ENCODE data around the gene KRTAP10-2.

Gene KRTAP10-2

DNA sequence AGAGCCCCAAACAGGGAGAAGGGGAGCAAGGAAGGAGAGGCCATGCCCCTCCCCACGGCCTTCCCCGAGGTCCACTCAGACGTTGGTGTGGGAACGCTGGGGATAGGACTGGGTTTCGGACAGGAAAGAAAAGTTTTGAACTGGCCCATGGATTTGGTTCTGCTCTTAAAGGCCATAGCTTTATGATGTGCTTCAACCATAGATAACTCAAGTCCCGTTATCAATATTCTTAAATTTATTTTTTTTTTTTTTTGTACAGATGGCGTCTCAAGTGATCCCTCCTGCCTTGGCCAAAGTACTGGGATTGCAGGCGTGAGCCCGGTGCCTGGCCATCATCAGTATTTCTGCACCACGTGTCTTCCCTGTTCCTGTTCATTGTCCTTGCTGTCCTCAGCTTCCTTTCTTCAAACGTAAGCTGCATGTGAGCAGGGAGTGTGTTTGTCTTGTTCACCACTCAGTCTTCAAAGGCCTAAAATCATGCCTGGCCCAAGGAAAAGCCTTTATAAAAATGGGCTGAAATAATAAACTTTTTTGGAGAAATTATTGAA is 10.5 kb downstream of the KRTAP10-2 start:
- peaks cover 5% of the 10 kb centered on the region for H3K9me3 Mint-ChIP-seq
- H3K27ac Mint-ChIP-seq: no peak overlapping the region
- H3K36me3 Mint-ChIP-seq: no peaks in the 10 kb centered on the region
- no peaks in the 10 kb centered on the region for H3K4me1 Mint-ChIP-seq
- no peak for ATAC-seq
- no peak for DNase-seq (ENCODE audit: low spot score in 2 of 2)
- H3K4me3 Mint-ChIP-seq: no peak overlapping the region

DNA sequence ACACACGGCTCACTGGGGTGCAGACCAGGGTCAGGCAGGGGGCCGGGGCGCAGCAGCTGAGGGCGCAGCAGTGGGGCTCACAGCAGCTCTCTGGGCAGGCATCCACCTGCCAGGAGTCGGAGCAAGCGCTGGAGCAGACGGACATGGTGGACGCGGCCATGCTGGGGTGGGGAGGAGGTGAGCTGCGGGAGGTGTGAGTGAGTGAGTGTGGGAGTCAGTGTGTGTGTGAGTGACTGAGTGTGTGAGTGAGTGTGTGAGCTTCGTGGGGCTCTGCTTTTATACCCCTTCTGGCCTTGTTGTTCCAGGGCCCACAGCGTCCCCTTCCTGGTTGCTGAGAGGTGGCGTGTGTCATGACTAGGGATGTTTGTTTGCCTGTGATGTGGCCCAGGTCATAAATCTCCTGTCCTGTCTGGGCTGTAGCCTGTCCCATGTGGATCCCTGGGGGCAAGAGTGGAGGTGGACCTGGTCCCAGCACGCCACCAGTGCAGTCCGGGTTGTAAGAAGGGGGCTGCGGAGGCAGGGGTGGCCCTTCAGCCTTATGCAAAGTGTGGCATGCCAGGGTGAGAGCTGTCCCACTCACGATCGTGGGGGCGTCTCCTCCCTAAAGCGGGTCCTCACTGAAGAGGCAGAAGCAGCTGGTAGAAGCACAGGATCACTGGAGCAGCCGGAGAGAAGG is 11.2 kb downstream of the KRTAP10-2 start, which contains the start of gene KRTAP10-1:
KRTAP10-1 (minus strand) TSS at position 205 of the 676 bp plus-strand sequence; CDS start at position 160, 45 bp downstream.
- ATAC-seq (no peak), DNase-seq (ENCODE audit: low spot score in 2 of 2) (peak in 1 of 2 donors; percentile 45)
- no peak within 1 kb of the TSS for H3K27ac Mint-ChIP-seq
- H3K9me3 Mint-ChIP-seq: no peaks in the 10 kb centered on the region
- no peaks in the 10 kb centered on the region for H3K4me1 Mint-ChIP-seq
- no peak within 1 kb of the TSS for H3K4me3 Mint-ChIP-seq
- H3K36me3 Mint-ChIP-seq: no peaks in the 10 kb centered on the region

DNA sequence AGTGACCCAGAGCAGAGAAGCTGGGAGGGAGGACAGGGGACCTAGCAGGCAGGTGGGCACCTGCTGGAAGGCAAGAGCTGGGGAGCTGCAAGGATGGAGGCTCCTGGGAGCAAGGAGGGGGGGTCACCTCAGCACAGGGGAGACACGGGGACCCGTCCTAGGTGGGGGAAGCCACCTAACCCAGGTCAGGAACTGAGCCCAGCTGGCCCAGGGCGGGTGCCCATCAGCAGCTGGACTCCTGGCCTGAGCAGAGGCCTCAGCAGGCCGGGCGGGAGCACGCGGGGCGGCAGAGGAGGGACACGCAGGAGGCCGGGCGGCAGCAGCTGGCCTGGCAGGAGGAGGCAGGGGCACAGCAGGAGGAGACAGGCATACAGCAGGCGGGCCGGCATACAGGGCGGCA is 12.3 kb downstream of the KRTAP10-2 start:
- H3K27ac Mint-ChIP-seq: no peak overlapping the region
- H3K36me3 Mint-ChIP-seq: no peaks in the 10 kb centered on the region
- no peaks in the 10 kb centered on the region for H3K4me1 Mint-ChIP-seq
- H3K4me3 Mint-ChIP-seq: no peak overlapping the region
- H3K9me3 Mint-ChIP-seq: no peaks in the 10 kb centered on the region
- no peak for ATAC-seq
- DNase-seq (ENCODE audit: low spot score in 2 of 2): no peak

DNA sequence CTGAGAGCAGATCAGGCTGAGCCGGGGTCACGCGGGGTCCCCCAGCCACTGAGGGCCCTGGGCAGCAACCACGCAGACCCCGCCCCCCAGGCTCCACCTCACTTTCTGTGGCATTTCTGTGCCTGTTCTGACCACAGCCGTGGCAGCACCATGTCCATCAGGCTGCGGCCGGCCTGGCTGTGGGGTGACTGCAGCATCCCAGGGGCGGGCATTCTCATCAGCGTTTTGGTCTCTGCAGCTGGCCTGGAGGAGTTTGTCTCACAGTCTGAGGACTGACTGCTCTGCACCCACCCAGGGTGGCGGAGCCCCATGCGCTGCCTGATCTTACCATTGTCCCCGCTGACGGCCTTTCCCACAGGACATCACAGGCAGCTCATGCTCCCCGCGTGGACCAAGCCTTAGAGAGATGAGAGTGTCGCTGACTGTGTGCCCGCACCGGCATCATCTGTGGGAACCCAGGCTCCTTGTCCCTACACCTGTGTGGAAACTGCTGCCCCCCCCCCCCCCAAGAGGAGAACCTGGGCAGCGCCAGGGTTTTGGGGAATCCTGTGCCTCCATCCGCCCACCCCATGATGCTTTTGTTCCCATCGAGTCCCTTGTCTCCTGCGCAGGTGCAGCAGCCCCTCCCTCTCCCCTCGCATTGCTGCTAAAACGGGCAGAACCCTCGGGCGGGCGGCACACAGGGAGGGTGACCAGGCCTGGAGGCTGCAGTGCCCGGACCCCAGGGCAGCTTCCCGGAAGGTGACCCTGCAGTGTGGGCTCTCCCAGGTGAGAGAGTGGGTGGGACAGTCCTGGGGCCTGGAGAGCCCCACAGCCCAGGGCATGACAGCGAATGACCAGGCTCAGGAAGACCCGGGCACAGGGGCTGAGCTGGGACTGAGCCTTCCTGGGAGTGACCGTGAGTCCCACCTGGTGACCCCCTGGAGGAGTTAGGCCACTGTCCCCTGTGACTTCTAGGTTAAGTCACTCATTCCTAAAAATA is 13.1 kb downstream of the KRTAP10-2 start:
- DNase-seq (ENCODE audit: low spot score in 2 of 2): no peak
- Mint-ChIP-seq H3K9me3 (no peaks in the 10 kb centered on the region), H3K36me3 (no peaks in the 10 kb centered on the region), H3K27ac (no peak overlapping the region), H3K4me1 (no peaks in the 10 kb centered on the region), H3K4me3 (no peak overlapping the region)
- no peak for ATAC-seq

DNA sequence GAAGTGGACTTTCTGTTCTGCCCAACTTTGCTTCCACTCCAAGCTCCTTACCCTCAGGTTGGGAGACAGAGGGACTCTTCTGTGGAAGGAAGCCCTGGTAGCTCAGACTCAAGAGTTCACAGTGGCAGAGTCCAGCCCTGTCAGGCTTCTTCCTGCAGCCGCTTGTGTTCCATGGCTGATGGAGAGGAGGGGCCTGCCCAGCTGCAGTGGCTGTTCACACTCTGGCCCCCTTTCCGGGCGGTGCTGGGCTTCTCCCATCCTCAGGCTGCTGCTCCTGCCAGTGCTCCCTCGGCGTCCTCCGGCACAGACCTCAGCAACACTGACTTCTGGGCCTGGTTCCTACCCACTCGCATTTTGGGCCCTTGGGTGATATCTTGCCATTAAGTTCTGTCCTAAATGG is 15.3 kb downstream of the KRTAP10-2 start:
- ATAC-seq: no peak
- H3K27ac Mint-ChIP-seq: no peak overlapping the region
- H3K4me3 Mint-ChIP-seq: no peak overlapping the region
- no peaks in the 10 kb centered on the region for H3K9me3 Mint-ChIP-seq
- H3K4me1 Mint-ChIP-seq: no peaks in the 10 kb centered on the region
- no peak for DNase-seq (ENCODE audit: low spot score in 2 of 2)
- H3K36me3 Mint-ChIP-seq: no peaks in the 10 kb centered on the region

DNA sequence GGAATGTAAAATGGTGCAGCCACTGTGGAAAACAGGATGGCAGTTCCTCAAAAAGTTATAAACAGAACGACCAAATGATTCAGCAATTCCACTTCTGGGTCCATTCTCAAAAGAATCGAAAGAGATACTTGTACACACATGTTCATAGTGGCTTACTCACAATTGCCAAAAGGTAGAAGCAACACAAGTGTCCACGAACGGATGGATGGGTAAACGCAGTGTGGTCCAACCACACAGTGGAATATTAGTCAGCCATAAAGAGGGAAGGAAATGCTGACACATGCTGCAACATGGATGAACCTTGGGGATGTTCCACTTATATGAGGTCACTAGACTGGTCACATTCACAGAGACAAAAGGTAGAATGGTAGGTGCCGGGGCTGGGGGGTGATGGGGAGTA is 16.6 kb downstream of the KRTAP10-2 start:
- H3K4me1 Mint-ChIP-seq: no peaks in the 10 kb centered on the region
- no peak overlapping the region for H3K27ac Mint-ChIP-seq
- H3K9me3 Mint-ChIP-seq: no peaks in the 10 kb centered on the region
- no peak overlapping the region for H3K4me3 Mint-ChIP-seq
- DNase-seq (ENCODE audit: low spot score in 2 of 2): no peak
- no peaks in the 10 kb centered on the region for H3K36me3 Mint-ChIP-seq
- peak; percentile 46 for ATAC-seq

DNA sequence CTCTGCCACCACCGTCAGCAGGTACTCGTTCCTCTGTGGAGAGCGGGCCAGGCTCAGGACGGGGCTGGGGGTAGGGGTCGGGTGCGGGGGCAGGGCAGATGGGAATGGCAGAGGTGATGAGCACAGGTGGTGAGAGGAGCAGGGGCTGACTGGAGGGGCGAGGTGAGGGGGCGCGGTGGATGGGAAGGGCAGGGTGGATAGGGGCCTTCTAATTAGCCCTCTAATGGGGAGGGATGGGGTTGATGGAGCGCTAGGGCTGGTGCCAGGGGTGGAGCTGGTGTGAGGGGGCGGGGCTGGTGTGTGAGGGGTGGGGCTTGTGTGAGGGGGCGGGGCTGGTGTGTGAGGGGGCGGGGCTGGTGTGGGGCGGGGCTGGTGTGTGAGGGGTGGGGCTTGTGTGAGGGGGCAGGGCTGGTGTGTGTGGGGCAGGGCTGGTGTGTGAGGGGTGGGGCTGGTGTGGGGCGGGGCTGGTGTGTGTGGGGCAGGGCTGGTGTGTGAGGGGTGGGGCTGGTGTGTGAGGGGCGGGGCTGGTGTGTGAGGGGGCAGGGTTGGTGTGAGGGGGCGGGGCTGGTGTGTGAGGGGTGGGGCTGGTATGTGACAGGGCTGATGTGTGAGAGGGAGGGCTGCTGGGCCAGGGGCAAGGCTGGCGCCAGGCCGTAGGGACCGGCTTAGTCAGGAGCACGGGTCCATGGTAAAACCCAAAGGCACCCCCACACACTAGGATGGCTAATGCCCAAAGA is 17.2 kb downstream of the KRTAP10-2 start:
- no peak overlapping the region for H3K4me3 Mint-ChIP-seq
- no peak for DNase-seq (ENCODE audit: low spot score in 2 of 2)
- H3K27ac Mint-ChIP-seq: no peak overlapping the region
- ATAC-seq: no peak
- no peaks in the 10 kb centered on the region for H3K36me3 Mint-ChIP-seq
- H3K4me1 Mint-ChIP-seq: no peaks in the 10 kb centered on the region
- H3K9me3 Mint-ChIP-seq: no peaks in the 10 kb centered on the region

DNA sequence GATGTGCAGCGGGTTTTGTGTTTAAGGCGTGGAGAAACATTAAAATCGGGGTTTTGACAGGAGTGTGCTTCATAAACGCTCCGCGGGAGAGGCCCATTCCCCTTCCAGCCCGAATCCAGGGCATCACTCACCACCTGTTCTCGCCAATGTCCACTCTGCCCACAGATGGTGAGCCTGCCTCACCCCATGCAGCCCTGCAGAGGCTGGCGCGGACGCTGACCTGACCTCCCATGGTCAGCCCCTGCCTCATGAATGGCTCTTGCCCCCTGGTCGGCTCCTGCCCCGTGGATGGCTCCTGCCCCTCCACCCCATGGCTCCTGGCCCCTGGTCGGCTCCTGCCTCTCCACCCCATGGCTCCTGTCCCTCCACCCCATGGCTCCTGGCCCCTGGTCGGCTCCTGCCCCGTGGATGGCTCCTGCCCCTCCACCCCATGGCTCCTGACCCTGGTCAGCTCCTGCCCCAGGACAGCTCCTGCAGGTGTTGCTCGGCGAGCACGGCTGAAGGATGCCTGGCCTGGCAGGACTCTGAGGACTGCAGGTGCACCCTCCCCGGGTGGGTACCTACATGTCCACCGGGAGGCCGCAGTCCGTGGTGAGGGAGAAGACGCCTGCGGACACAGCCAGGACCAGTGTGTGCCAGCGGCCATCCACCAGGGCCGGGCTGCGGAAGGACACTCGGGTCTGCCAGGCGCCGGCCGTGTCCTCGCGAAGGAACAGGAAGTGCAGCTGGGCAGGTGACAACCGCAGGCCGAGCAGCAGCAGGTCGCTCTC is 18.0 kb downstream of the KRTAP10-2 start:
- no peak for ATAC-seq
- no peak for DNase-seq (ENCODE audit: low spot score in 2 of 2)
- Mint-ChIP-seq H3K9me3 (no peaks in the 10 kb centered on the region), H3K36me3 (no peaks in the 10 kb centered on the region), H3K4me3 (no peak overlapping the region), H3K4me1 (no peaks in the 10 kb centered on the region), H3K27ac (no peak overlapping the region)

DNA sequence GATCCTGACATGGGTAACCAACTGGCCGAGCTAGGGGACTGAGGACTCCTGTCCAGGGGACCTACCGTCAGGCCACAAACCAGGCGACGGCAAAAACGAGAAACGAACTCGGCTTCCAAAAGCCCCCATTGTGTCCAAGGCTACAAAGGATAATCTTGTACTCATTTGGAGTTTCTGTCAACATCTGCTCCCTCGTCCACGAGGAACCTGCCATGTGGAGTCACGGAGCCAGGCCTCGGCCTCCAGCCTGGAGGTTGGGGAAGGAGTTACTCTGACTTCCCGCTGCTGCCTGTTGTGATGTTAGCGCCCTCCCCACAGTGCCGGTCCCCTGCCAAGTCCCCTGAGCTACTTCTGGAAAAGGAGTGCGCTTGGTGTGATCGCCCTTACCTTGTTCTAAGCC is 18.6 kb downstream of the KRTAP10-2 start:
- no peak for DNase-seq (ENCODE audit: low spot score in 2 of 2)
- H3K4me3 Mint-ChIP-seq: no peak overlapping the region

DNA sequence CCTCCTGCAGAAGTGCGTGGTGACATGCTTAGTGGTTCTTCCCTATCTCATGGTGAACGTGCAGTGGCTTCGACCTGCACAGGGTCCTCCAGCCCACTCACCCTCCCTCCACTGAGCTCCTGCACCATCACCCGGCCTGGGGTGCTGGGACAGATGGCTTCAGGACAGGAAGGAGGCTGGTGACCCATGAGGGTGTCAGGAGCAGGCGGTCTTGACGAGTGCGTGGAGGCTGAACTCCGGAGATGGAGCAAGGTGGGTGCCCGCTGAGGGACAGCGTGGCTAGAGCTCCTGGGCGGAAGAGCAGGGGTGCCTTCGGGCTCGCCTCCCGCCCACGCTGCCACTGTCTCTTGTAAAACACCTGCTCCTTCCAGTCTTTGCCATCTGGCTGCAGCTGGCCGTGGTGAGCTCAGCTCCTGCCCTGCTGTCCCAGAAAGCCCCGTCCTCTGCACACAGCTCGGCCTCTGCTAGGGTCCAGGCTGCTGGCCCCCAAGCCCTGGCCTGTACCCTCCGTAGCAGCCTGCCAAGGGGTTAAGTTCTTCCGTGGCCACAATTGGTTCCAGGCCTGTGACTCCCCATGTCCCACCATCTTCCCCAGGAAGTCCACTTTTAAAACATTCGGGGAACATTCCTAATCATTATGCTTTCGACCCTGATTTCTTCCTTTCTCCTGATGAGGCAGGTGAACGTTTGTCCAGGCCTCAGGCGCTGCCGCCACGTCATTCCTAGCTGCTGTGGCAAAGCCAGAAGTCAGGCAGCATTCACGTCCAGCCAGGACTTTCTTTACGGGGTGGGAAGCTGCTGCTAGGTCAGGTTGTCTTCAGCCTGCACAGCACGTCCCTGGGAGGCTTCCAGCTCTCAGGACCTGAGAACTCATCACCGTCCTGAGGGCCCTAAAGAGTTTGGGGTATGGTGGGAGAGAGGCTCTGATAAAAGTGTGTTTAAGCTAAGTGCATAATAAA is 19.4 kb downstream of the KRTAP10-2 start:
- no peak for ATAC-seq
- Mint-ChIP-seq H3K27ac (no peak overlapping the region), H3K4me3 (no peak overlapping the region)

More for the DNA sequence above, 18.6 kb downstream of the KRTAP10-2 start:
- Mint-ChIP-seq H3K9me3 (no peaks in the 10 kb centered on the region), H3K36me3 (no peaks in the 10 kb centered on the region), H3K27ac (no peak overlapping the region), H3K4me1 (no peaks in the 10 kb centered on the region)
- ATAC-seq: no peak

DNA sequence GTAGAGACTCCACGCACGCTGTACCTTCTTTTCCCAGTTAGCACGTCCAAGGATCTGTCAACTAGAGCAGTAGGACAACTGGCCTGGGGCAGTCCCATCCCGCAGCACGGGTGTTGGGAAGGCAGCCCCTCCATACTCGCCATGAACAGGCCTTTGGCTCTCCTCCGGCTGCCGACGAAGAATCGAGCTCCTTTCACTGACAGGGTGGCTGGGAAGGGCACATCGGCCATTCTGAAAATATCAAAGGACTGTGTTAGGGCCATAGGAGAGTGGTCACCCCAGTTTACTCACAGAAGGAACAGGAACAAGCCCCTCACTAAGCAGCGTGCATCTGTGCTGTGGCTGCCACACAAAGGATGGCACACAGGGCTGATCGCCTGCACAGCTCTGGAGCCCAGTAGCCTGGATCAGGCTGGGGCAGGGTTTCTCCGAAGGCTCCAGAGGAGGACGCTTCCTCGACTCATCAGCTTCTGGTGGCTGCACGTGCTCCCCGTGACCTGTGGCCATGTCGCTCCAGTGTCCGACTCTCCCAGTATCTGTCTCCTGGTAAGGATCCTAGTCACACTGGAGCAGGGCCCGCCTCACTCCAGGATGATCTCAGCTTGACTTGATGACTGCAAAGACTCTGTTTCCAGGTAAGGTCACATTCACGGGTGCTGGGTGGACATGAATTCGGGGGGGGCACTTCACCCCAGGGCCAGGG is 20.3 kb downstream of the KRTAP10-2 start:
- Mint-ChIP-seq H3K4me3 (no peak overlapping the region), H3K4me1 (no peaks in the 10 kb centered on the region), H3K27ac (no peak overlapping the region), H3K9me3 (no peaks in the 10 kb centered on the region), H3K36me3 (no peaks in the 10 kb centered on the region)
- DNase-seq (ENCODE audit: low spot score in 2 of 2) (no peak), ATAC-seq (no peak)

More for the DNA sequence above, 19.4 kb downstream of the KRTAP10-2 start:
- H3K4me1 Mint-ChIP-seq: no peaks in the 10 kb centered on the region
- H3K36me3 Mint-ChIP-seq: no peaks in the 10 kb centered on the region
- no peaks in the 10 kb centered on the region for H3K9me3 Mint-ChIP-seq
- DNase-seq (ENCODE audit: low spot score in 2 of 2): no peak

DNA sequence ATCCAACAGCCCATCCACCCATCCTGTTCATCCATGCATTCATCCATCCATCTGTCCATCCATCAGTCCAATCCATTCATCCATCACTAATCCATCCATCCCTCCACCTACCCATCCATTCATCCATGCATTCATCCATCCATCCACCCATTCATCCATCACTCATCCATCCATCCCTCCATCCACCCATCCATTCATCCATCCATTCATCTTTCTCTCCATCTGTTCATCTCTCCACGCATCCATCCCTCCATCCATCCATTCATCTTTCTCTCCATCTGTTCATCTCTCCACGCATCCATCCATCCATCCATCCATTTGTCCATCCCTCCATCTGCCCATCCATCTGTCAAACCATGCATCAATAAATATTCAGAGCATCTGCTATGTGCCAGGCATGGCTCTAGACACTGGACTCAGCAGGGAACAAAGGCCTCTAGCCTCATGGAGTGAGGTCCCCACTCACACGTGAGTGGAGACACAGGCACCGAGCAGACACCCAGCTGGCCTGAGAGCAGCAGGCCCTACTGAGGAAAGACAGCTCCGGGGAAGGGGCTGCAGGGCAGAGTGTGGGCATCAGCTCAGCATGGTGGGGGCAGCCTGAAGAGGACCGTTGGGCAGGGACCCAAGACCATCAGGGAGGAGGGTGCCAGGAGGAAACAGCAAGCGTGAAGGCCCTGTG is 20.9 kb downstream of the KRTAP10-2 start:
- Mint-ChIP-seq H3K36me3 (no peaks in the 10 kb centered on the region), H3K27ac (no peak overlapping the region), H3K4me3 (no peak overlapping the region), H3K9me3 (no peaks in the 10 kb centered on the region), H3K4me1 (no peaks in the 10 kb centered on the region)
- ATAC-seq (no peak), DNase-seq (ENCODE audit: low spot score in 2 of 2) (no peak)
